Neuronal stem cell (in vitro differentiated cells): ENCODE measurements around the gene PPP5C. TPM values are rescaled to one million over a fixed set of nuclear protein-coding genes. Genes with fewer than 3 reads are reported as not detected.

Source experiments
- DNase-seq: peaks from one replicate; pipeline ENCODE4 v3.0.0-alpha.2; 2013; ENCODE audit warnings: low spot score
- H2AFZ ChIP-seq: one replicate; pipeline ENCODE4 v1.6.1; 2013; ENCODE audit warnings: mild to moderate bottlenecking, low read length, inconsistent platforms
- H2AK5ac ChIP-seq: 2 replicates; pipeline ENCODE4 v1.6.1; 2013; ENCODE audit warnings: low read depth, mild to moderate bottlenecking, inconsistent platforms, low read length, moderate library complexity, mixed read lengths
- H2BK120ac ChIP-seq: 2 replicates; pipeline ENCODE4 v1.6.1; 2013; ENCODE audit warnings: low read depth, mild to moderate bottlenecking, inconsistent platforms, low read length, moderate library complexity, mixed read lengths
- H2BK12ac ChIP-seq: one replicate; pipeline ENCODE4 v1.6.1; 2013; ENCODE audit warnings: low read length, inconsistent platforms
- H2BK15ac ChIP-seq: 2 replicates; pipeline ENCODE4 v1.6.1; 2013; ENCODE audit warnings: mild to moderate bottlenecking, low read length, inconsistent platforms, mixed read lengths
- H2BK5ac ChIP-seq: one replicate; pipeline ENCODE4 v1.6.1; 2013; ENCODE audit warnings: inconsistent platforms, mild to moderate bottlenecking, low read length, moderate library complexity
- H3K14ac ChIP-seq: one replicate; pipeline ENCODE4 v1.6.1; 2013; ENCODE audit warnings: low read length, inconsistent platforms
- H3K18ac ChIP-seq: 2 replicates; pipeline ENCODE4 v1.6.1; 2013; ENCODE audit warnings: low read length, inconsistent platforms
- H3K23ac ChIP-seq: 2 replicates; pipeline ENCODE4 v1.6.1; 2013; ENCODE audit warnings: low read depth, mild to moderate bottlenecking, mixed read lengths, low read length, inconsistent platforms; ENCODE audit not compliant: poor library complexity
- H3K27ac ChIP-seq: replicated peaks from 3 replicates; pipeline ENCODE4 v1.5.1; 2013; ENCODE audit warnings: low read length, inconsistent platforms
- H3K27me3 ChIP-seq, 3 experiments: 2 replicates each; pipeline ENCODE4 v1.6.1; 2013; ENCODE audit warnings: low read length in 3 of 3, mild to moderate bottlenecking in 2 of 3, inconsistent platforms in 1 of 3, low read depth in 1 of 3, mixed read lengths in 1 of 3, moderate library complexity in 1 of 3; ENCODE audit not compliant: control insufficient read depth in 3 of 3, insufficient read depth in 3 of 3
- H3K36me3 ChIP-seq, 2 donors: replicated peaks in 1 of 2; 2 replicates each; pipeline ENCODE4 v1.6.1; 2013; ENCODE audit warnings: low read length in 2 of 2; ENCODE audit not compliant: control insufficient read depth in 2 of 2, insufficient read depth in 2 of 2
- H3K4ac ChIP-seq: 2 replicates; pipeline ENCODE4 v1.6.1; 2013; ENCODE audit warnings: inconsistent platforms, mild to moderate bottlenecking, low read length, moderate library complexity
- H3K4me1 ChIP-seq, 2 donors: 1 replicate in 1 of 2; 2 replicates in 1 of 2; pipeline ENCODE4 v1.6.1; 2013; ENCODE audit warnings: low read length in 2 of 2, low read depth in 1 of 2; ENCODE audit not compliant: control insufficient read depth in 2 of 2, insufficient read depth in 1 of 2
- H3K4me2 ChIP-seq: one replicate; pipeline ENCODE4 v1.6.1; 2013; ENCODE audit warnings: mild to moderate bottlenecking, low read length, inconsistent platforms; ENCODE audit not compliant: insufficient read depth, poor library complexity, severe bottlenecking
- H3K4me3 ChIP-seq, 2 donors: 2 replicates each; pipeline ENCODE4 v1.5.1; 2013; ENCODE audit warnings: low read length in 2 of 2, mild to moderate bottlenecking in 2 of 2, inconsistent platforms in 1 of 2, moderate library complexity in 1 of 2
- H3K79me1 ChIP-seq: one replicate; pipeline ENCODE4 v1.6.1; 2013; ENCODE audit warnings: low read depth, mild to moderate bottlenecking, inconsistent platforms, low read length, moderate library complexity
- H3K9ac ChIP-seq: one replicate; pipeline ENCODE4 v1.6.1; 2013; ENCODE audit warnings: mild to moderate bottlenecking, low read depth, low read length, inconsistent platforms; ENCODE audit not compliant: poor library complexity
- H3K9me3 ChIP-seq, 2 donors: replicated peaks in 1 of 2; 2 replicates each; pipeline versions ENCODE3 to v1.6.1; 2013; ENCODE audit warnings: low read length in 2 of 2, mild to moderate bottlenecking in 2 of 2, inconsistent platforms in 1 of 2, low read depth in 1 of 2, mixed read lengths in 1 of 2, moderate library complexity in 1 of 2; ENCODE audit not compliant: control insufficient read depth in 2 of 2, insufficient read depth in 1 of 2
- H4K8ac ChIP-seq: one replicate; pipeline ENCODE4 v1.6.1; 2013; ENCODE audit warnings: low read depth, mild to moderate bottlenecking, inconsistent platforms, low read length, moderate library complexity
- H4K91ac ChIP-seq: one replicate; pipeline ENCODE4 v1.6.1; 2013; ENCODE audit warnings: low read length, low read depth, mild to moderate bottlenecking, inconsistent platforms; ENCODE audit not compliant: poor library complexity
- WGBS, 2 donors: extraction: QIAGEN DNeasy Blood & Tissue Kit; methylation state at CpG; one replicate each; pipeline ENCODE4 v1.1.7; 2013; ENCODE audit warnings: missing lambda C conversion rate in 2 of 2, mixed read lengths in 1 of 2; ENCODE audit not compliant: insufficient read length in 2 of 2, insufficient replicate concordance in 1 of 2; ENCODE audit errors: extremely low coverage in 2 of 2; 5-methylcytosine and 5-hydroxymethylcytosine counted together
- polyA plus RNA-seq, 2 experiments: library from polyadenylated mRNA; stranded (reverse); fragments of 200-250 nt; gene quantifications; one replicate each; pipeline ENCODE4 v1.2.3, GENCODE V29; 2013

PPP5C gene
- 79.2 TPM for polyA plus RNA-seq (2013, experiment 1 of 2)
- 78.7 TPM for polyA plus RNA-seq (2013, experiment 2 of 2)

- Histone ChIP-seq H2BK120ac (peak within 1 kb of the TSS; percentile 84), H3K14ac (peak within 1 kb of the TSS; percentile 99), H3K36me3 (peaks cover 7 to 34% of the 10 kb centered on the region in 2 donors), H2BK5ac (peak within 1 kb of the TSS; percentile 99), H3K79me1 (peaks cover 18% of the 10 kb centered on the region), H3K4ac (peak within 1 kb of the TSS; percentile 99), H3K18ac (peak within 1 kb of the TSS; percentile 100), H3K4me1 (peaks cover 0 to 12% of the 10 kb centered on the region in 2 donors), H2BK15ac (peak within 1 kb of the TSS; percentile 91), H3K23ac (peak within 1 kb of the TSS; percentile 86), H2BK12ac (peak within 1 kb of the TSS; percentile 76), H4K8ac (no peak within 1 kb of the TSS), H3K9me3 (no peaks in the 10 kb centered on the region), H3K4me3 (peak within 1 kb of the TSS; percentile 96 to 97), H3K4me2 (peak within 1 kb of the TSS; percentile 74), H4K91ac (no peak within 1 kb of the TSS), H3K9ac (peak within 1 kb of the TSS; percentile 100), H3K27me3 (no peaks in the 10 kb centered on the region), H2AK5ac (peak within 1 kb of the TSS; percentile 87), H2AFZ (peak within 1 kb of the TSS; percentile 99), H3K27ac (peak within 1 kb of the TSS; percentile 77)
- no CpG with 5 or more reads among the region's 62 CpGs for WGBS, 2 donors
- DNase-seq, result peak; percentile 89
These were observed at the start of gene PPP5C for GRCh38 chr19:46346821-46347571. TSS of gene PPP5C (plus strand) at chr19:46347087. CDS start at chr19:46347097, 10 bp downstream.

- DNase-seq, result no peak
- Histone ChIP-seq H3K23ac (no peak overlapping the region), H2BK120ac (no peak overlapping the region), H3K4ac (no peak overlapping the region), H3K18ac (peak overlapping the region; percentile 85), H2BK12ac (peak overlapping the region; percentile 90), H3K9ac (peak overlapping the region; percentile 30), H3K79me1 (peaks cover 4% of the 10 kb centered on the region), H2AK5ac (peak overlapping the region; percentile 99), H3K4me1 (peaks cover 10 to 20% of the 10 kb centered on the region in 2 donors), H3K4me3 (peak overlapping the region in 1 of 2 donors; percentile 54), H3K9me3 (peaks cover 0 to 4% of the 10 kb centered on the region in 2 donors), H3K14ac (no peak overlapping the region), H4K8ac (no peak overlapping the region), H3K27me3 (peaks cover 0 to 2% (median 0%) of the 10 kb centered on the region in 3 experiments), H2BK5ac (no peak overlapping the region), H2BK15ac (peak overlapping the region; percentile 62), H3K27ac (no peak overlapping the region), H3K4me2 (peak overlapping the region; percentile 86), H2AFZ (peak overlapping the region; percentile 93), H3K36me3 (no peaks in the 10 kb centered on the region), H4K91ac (no peak overlapping the region)
- no CpG with 5 or more reads among the region's 19 CpGs for WGBS, 2 donors
These were observed 49.0 kb upstream of the PPP5C start for GRCh38 chr19:46297700-46298478.

- Histone ChIP-seq H3K18ac (peak overlapping the region; percentile 85), H3K79me1 (peaks cover 4% of the 10 kb centered on the region), H2AK5ac (peak overlapping the region; percentile 99), H2BK12ac (peak overlapping the region; percentile 90), H3K4ac (no peak overlapping the region), H2BK15ac (peak overlapping the region; percentile 62), H3K27ac (no peak overlapping the region), H3K9me3 (peaks cover 0 to 4% of the 10 kb centered on the region in 2 donors), H3K4me1 (peaks cover 10 to 24% of the 10 kb centered on the region in 2 donors), H3K27me3 (no peaks in the 10 kb centered on the region), H3K4me2 (peak overlapping the region; percentile 4), H3K14ac (no peak overlapping the region), H3K9ac (no peak overlapping the region), H2BK120ac (peak overlapping the region; percentile 68), H3K23ac (no peak overlapping the region), H4K8ac (no peak overlapping the region), H2BK5ac (peak overlapping the region; percentile 34), H3K36me3 (no peaks in the 10 kb centered on the region), H2AFZ (no peak overlapping the region), H3K4me3 (no peak overlapping the region), H4K91ac (no peak overlapping the region)
- DNase-seq, result no peak
- no CpG with 5 or more reads among the region's 7 CpGs for WGBS, 2 donors
These were observed 48.3 kb upstream of the PPP5C start for GRCh38 chr19:46298479-46299003.
